HG02943 (cell line): ENCODE data around the gene LPCAT1.
"Not testable (repeated sequence)": the region's sequence is repeated elsewhere in the genome, so short reads cannot be mapped to it uniquely, and the experiment has no call there.

Experiments used
- ATAC-seq: cut with Tn5 transposase; IDR thresholded peaks from one replicate; pipeline ENCODE4 v1.9.1; 2021; ENCODE audit warnings: mild to moderate bottlenecking, low read depth, moderate library complexity; ENCODE audit not compliant: unreplicated experiment

The LPCAT1 gene

DNA sequence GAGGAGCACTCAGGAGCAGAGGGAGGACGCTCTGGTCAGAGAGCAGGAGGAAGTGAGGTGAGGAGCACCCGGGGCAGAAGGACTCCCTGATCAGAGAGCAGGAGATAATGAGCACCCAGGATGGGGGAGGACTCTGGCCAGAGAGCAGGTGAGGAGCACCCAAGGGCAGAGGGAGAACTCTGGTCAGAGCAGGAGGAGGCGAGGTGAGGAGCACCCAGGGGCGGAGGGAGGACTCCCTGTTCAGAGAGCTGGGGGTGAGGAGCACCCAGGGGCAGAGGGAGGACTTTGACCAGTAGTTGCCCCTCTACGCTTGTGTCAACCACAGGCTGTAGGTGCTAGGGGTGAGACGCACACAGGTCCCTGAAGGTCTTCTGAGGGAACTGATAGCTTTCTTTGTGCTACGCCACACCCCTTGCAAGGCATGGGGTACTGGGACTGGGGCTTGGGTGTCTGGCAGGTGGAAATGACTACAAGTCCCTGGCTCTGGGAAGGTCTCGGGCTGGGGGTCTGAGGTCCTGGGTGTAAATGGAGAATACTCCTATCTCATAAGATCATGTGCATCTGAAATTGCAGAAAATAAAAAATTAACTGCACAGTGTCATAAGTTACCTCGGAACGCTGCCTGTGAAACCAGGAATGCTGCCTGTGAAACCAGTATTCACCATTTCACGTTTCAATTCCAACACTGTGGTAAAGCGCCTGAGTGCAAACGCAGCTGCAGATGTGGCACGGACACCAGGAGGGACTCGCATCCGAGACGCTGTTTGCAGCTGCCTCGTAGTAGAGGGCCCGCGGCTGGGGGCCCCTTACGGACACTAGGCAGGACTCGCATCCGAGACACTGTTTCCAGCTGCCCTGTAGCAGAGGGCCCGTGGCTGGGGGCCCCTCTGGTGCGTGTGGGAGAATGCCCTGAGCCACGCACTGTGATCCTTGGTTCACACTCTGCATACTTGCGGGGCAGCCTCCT, 51.5 kb downstream of the LPCAT1 start:
- ATAC-seq, result no peak

- no peak for ATAC-seq
These were observed 52.4 kb downstream of the LPCAT1 start for GRCh38 chr5:1471240-1471853.

DNA sequence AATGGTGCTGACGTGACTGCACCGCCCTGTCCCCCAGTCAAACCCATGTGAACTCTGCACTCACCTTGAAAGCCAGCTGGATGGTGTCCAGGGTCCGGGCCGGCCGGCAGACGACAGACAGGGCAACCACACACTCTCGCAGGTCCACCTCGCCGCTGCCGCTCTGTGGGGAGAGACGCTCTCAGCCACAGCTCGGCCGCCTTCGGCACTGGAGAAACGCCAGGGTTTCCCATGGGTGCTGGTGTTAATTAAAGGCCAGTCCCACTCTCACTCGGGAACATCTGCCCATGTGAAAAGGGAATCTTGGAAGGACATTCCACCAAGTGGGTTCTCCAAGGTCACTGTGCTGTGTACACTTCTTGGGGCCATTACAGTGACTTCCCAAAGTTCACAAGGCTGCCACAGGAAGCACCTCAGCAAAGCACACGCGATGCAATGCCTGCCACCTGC, 53.0 kb downstream of the LPCAT1 start:
- ATAC-seq, result no peak

DNA sequence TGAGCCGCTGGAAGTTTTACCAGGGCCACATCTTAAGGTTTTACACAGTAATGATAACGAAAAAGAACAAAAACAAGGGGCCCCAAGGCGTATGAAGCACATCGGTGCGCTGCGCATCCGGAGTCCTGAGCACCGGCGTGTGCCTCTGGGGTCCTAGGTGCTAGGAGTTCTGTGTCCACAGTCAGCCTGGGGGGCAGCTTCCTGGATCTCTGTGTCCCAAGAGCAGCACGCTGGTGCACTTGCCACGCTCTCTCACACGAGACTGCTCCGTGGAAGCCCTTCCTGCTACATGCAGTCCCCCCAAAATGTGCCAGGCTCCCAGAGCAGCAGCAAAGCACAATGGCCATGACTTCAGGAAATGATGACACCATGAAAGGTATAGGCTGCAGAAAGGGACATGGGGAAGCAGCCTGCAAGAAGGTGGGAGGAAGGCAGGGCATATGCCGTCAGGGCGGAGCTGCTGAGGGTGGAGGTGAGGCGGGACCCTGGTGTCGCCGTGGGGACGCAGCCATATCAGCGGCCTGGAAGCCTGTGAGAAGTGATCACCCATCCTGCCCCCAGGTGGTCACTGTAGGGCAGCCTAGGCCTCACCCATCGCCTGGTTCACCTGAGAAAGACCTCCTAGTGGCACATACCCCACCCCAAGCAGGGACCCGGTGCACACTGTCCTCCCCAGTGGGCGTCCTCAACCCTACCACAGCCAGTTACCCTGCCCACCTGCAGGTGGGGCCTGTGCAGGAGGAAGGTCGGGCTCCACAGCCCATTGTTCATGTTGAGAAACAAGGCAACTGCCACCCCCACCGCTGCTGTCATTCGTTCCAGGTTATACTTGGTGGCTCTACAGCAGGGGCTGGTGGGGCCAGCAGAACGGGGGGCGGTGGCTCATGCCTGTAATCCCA, 54.9 kb downstream of the LPCAT1 start:
- no peak for ATAC-seq

DNA sequence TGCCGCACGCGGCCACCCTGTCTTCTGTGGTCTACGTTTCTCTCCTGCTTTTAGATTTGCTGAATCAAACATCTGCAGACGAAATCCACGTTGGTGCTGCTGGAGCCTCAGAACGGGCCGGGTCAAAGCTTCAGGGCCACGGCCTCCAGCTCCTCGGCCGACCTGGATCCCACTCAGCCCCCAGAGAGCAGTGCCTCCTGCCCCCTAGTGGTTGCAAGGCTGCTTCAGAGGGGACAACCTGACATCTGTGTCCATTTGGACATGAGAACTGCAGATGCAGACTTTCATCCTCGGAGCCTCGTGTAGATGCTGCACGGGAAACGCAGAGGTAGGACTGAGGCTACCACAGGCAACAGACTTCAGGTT, 55.5 kb downstream of the LPCAT1 start:
- ATAC-seq, result no peak

DNA sequence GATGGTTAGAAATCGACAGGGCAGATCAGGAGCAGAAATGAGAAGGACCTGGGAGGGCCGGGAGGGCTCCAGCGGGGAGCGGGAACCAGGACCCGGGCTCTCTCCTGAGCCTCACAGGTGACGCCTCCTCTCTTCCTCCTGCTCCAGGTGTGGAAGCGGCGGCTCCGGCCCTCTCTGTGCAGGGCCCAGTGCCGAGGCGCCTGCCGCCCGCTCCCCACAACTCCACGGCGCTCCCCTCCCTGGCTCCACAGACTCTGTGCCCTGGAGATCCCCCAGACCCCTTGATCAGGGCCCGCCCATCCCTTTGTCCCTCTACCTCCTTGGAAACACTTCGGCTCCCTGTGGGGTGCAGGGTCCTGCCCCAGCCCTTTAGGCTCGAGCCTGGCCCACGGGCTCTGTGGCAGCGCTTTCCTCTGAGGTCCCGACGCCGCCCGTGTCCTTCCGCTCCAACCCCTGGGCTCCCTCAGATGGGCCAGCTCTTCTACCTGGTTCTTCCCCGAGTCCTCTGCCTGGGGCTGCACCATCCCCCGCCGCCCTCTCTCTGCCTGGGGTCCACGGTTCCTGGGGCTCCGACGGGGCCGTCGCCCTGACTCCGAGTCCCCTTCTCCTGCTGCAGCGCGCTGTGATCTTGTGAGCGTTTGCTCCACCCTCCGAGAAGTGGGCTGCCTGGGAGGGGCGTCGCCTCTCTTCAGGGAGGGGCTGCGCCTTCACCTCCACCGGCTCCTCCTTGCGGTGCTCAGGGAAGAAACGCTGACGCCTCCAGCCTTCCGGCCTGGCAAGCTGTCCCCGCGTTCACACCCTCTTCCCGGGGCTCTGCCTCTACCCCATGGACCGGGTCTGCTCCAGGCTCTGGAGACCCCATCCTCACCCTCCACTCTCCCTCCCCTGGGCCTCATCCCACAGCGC, 56.2 kb downstream of the LPCAT1 start:
- ATAC-seq, result no peak

- ATAC-seq, result no peak
These were observed 57.0 kb downstream of the LPCAT1 start for GRCh38 chr5:1466631-1467265.

GRCh38 chr5:1465966-1466471, 57.7 kb downstream of the LPCAT1 start:
- no peak for ATAC-seq

DNA sequence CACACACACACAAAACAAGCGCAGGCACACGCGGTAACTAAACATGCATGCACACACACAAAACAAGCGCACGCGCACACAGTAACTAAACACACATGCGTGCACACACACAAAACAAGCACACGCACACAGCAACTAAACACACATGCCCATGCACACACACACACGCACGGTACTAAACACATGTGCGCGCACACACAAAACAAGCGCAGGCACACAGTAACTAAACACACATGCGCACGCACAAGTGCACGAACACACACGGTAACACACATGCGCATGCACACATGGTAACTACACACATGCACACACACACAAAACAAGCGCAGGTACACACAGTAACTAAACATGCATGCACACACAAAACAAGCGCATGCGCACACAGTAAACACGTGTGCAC, 58.6 kb downstream of the LPCAT1 start:
- no peak for ATAC-seq

DNA sequence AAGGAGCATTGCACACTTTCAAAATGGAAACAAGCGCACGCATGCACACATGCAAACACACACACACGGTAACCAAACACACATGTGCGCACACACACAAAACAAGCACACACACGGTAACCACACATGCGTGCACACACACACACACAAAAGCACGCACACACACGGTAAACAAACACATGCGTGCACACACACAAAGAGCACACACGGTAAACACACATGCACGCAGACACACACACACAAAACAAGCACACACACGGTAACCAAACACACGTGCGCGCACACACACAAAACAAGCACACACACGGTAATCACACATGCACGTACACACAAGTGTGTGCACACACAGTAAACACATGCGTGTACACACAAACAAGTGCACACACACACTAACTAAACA, 59.2 kb downstream of the LPCAT1 start:
- ATAC-seq, result no peak

DNA sequence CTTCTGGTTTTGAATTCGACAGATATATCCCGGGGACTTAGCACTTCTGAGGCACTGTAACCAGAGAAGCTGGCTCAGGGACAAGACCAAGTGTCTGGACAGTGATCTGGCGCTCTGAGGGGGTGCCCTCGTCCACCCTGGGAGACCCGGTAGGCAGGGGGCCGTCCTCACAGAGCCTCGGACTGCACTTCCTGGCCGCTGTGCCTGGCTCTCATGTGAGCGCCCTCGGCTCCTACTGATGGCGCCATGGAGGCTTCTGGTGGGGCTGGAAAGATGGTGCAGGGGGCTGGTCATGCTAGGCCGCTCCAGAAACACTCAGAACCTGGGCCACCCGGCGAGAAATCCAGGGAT, 59.7 kb downstream of the LPCAT1 start:
- ATAC-seq, result no peak

DNA sequence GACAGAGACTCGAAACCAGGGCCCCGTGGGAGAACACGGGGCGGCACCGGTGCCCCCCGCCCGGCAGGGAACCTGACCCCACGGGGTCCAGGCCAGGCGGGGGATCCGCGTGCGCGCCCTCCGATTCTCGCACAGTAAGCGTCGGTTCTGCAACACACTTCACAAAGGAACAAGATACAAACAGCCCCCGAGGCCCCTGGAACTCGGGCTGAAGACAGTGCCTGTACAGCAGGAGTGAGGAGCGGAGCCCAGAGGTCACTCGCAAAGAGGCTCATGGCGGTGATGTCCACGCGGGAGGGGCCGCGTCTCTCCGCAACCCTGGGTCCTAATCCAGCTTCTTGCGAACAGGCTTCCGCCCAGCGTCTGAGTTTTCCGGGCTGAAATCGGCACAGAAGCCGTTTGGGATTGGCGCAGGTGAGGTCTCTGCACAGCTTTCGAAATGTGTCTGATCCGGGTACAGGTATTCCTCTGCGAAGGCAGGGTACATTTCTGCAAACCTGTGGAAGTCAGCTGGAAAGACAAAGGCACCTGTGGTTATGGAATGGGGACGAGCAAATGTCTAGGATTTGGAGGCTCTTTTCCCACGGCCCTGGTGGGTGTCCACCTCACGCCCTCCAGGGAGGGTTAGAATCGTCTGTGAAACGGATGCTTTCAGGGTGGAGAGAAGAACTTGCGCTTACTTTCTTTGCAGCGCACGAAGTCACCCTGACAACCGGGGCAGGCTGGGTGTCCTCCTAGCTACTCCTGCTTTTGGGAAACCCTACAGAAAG, 60.2 kb downstream of the LPCAT1 start:
- ATAC-seq, result no peak

- no peak for ATAC-seq
These were observed 61.4 kb downstream of the LPCAT1 start for GRCh38 chr5:1462358-1462757.

GRCh38 chr5:1461396-1461795, 62.4 kb downstream of the LPCAT1 start:
- no peak for ATAC-seq

- ATAC-seq, result no peak
These were observed 63.6 kb downstream of the LPCAT1 start for GRCh38 chr5:1460054-1460682.

DNA sequence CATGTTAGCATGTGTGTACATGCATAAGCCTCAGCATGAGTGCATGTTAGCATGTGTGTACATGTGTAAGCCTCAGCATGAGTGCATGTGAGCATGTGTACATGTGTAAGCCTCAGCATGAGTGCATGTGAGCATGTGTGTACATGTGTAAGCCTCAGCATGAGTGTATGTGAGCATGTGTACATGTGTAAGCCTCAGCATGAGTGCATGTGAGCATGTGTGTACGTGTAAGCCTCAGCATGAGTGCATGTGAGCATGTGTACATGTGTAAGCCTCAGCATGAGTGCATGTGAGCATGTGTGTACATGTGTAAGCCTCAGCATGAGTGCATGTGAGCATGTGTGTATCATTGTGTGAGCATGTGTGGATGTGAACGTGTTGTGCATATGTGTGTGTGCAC, 64.3 kb downstream of the LPCAT1 start:
- ATAC-seq, result not testable (repeated sequence)

GRCh38 chr5:1456110-1456881, 67.5 kb downstream of the LPCAT1 start:
- not testable (repeated sequence) for ATAC-seq
